Heart left ventricle (tissue), 16 donors: ENCODE data around the gene COMMD3. TPM values are rescaled to one million over a fixed set of nuclear protein-coding genes. Genes with fewer than 3 reads are reported as not detected.

Experiments used
- ATAC-seq, 4 donors: fragments of 200-7000 bp; cut with Tn5 transposase; one replicate each; pipeline ENCODE4 v1.9.1; 2020 to 2022; ENCODE audit warnings: moderate library complexity in 4 of 4, mild to moderate bottlenecking in 3 of 4, moderate number of reproducible peaks in 1 of 4
- DNase-seq, 5 donors: peaks; one replicate each; pipeline ENCODE4 v3.0.0-alpha.2; 2020
- H3K27ac ChIP-seq, 12 donors: fragments of 200-600 bp; sonication (generic) in 4 of 12; one replicate each; pipeline versions ENCODE4 v1.5.0 to v1.8.0; 2016 to 2022; ENCODE audit warnings: mild to moderate bottlenecking in 2 of 12
- H3K27me3 ChIP-seq, 9 donors: fragments of 200-600 bp; sonication (generic) in 2 of 9; one replicate each; pipeline versions ENCODE4 v1.5.1 to v1.8.0; 2016 to 2022; ENCODE audit warnings: mild to moderate bottlenecking in 3 of 9
- H3K36me3 ChIP-seq, 9 donors: fragments of 200-600 bp; sonication (generic) in 2 of 9; one replicate each; pipeline versions ENCODE4 v1.5.0 to v1.8.0; 2018 to 2022; ENCODE audit warnings: mild to moderate bottlenecking in 2 of 9
- H3K4me1 ChIP-seq, 12 donors: fragments of 200-600 bp; sonication (generic) in 4 of 12; one replicate each; pipeline versions ENCODE4 v1.5.0 to v1.8.0; 2016 to 2022; ENCODE audit warnings: mild to moderate bottlenecking in 3 of 12
- H3K4me3 ChIP-seq, 12 donors: fragments of 200-600 bp; sonication (generic) in 4 of 12; one replicate each; pipeline versions ENCODE4 v1.5.0 to v1.8.0; 2017 to 2022; ENCODE audit warnings: mild to moderate bottlenecking in 9 of 12, moderate library complexity in 4 of 12
- H3K9me3 ChIP-seq, 12 donors: fragments of 200-600 bp; sonication (generic) in 4 of 12; one replicate each; pipeline versions ENCODE4 v1.5.0 to v1.8.0; 2016 to 2022; ENCODE audit warnings: mild to moderate bottlenecking in 1 of 12
- CTCF ChIP-seq, 12 donors: fragments of 200-600 bp; sonication (generic) in 4 of 12; IDR thresholded peaks; one replicate each; pipeline versions ENCODE4 v1.5.0 to v1.8.0; 2018 to 2022; ENCODE audit warnings: antibody characterized with exemption in 12 of 12, mild to moderate bottlenecking in 5 of 12
- POLR2A ChIP-seq, 2 donors: fragments of 450-650 bp; IDR thresholded peaks; one replicate each; pipeline ENCODE4 v1.6.1; 2017; ENCODE audit warnings: antibody characterized with exemption in 2 of 2, mild to moderate bottlenecking in 2 of 2, moderate library complexity in 2 of 2
- WGBS, 4 donors: extraction: QIAGEN DNeasy Blood & Tissue Kit in 2 of 4; methylation state at CpG; one replicate each; pipeline versions ENCODE4 v1.1.5 to v1.1.7; 2013 to 2018; 5-methylcytosine and 5-hydroxymethylcytosine counted together
- intact Hi-C, 10 donors: fragments of 100-400 bp; cut with DNase I; formaldehyde crosslinking; loops; one replicate each; pipeline versions ENCODE4 v1.11.1 to v1.14.2; 2022
- polyA plus RNA-seq, 2 donors: library from polyadenylated mRNA; stranded (reverse); fragments of 200-250 nt; gene quantifications; one replicate each; pipeline ENCODE4 v1.2.3, GENCODE V29; 2013
- total RNA-seq, 9 donors: library from RNA; depleted of rRNA in 2 of 9; stranded (reverse); fragments of >200 nt in 2 of 9; fragmentation: NEBNext Ultra II Directional in 3 of 9; extraction: Animal tissue kit (Norgen Biotek cat#: 25700) in 3 of 9; gene quantifications; one replicate each; pipeline versions ENCODE4 v1.1.0 to v1.2.4, GENCODE V29; 2016 to 2023
- donor health status: ischemic (EF 13 %, LVEDD 7.1; RV severe dilation, severe dysfunction).
- donor health status: healthy with polysubstance abuse.
- donor health status: DM: no; HTN: yes; CAD: no.
- donor health status: DM: no; HTN: no; CAD: no.
- donor health status: ischemic (EF 25% LVEDD 6.9; RV normal size, moderate dysfunction).
- donor health status: ischemic (EF 25% LVEDD 5.7; RV mildly dilated, moderate dysfunction).
- donor health status: healthy.
- donor health status: DM: yes; HTN: yes; CAD: no.
- donor health status: ischemic (EF 35%, LVEDD 5.7; RV mildly dilated, moderate dysfunction).
- donor health status: nonischemic (EF 11% LVEDD 7.7; RV severe dilation, severe dysfunction).
- donor health status: DM: yes; HTN: yes; CAD: no.
- donor health status: PGD.
- donor health status: ischemic (EF 29% LVEDD 5.4; RV normal size, mild dysfunction).
- donor health status: nonischemic (EF 23%, LVEDD 6.1; RV moderate dilation, normal function).

The COMMD3 gene
- total and polyA plus RNA-seq, 11 donors: 44.4 to 88.5 (median 74.1) TPM

- 94 to 98% (median 97%) methylated on average over 4 of the region's 4 CpGs for WGBS, 4 donors
- Histone ChIP-seq H3K9me3 (peaks cover 0 to 6% (median 0%) of the 10 kb centered on the region in 12 donors), H3K4me1 (no peaks in the 10 kb centered on the region), H3K27ac (no peak overlapping the region), H3K27me3 (peaks cover 0 to 11% (median 0%) of the 10 kb centered on the region in 9 donors), H3K4me3 (no peak overlapping the region), H3K36me3 (no peaks in the 10 kb centered on the region)
- ATAC-seq (no peak), DNase-seq (no peak)
- TF ChIP-seq POLR2A (IDR thresholded peaks at IDR 0.05) (no peak), CTCF (IDR thresholded peaks at IDR 0.05) (no peak)
- intact Hi-C loops: no loop called here
Observed at GRCh38 chr10:22301193-22301592, 15.0 kb upstream of the COMMD3 start.

GRCh38 chr10:22303461-22303860 lies 12.7 kb upstream of the COMMD3 start:
- H3K9me3 ChIP-seq: peaks cover 0 to 6% (median 0%) of the 10 kb centered on the region in 12 donors
- H3K27me3 ChIP-seq: no peaks in the 10 kb centered on the region
- no peak for ATAC-seq
- DNase-seq: no peak
- TF ChIP-seq POLR2A (IDR thresholded peaks at IDR 0.05) (no peak), CTCF (IDR thresholded peaks at IDR 0.05) (no peak)
- no peak overlapping the region for H3K27ac ChIP-seq
- intact Hi-C loops: no loop called here
- no peaks in the 10 kb centered on the region for H3K4me1 ChIP-seq
- H3K36me3 ChIP-seq: no peaks in the 10 kb centered on the region
- 95 to 98% (median 96%) methylated on average over 3 of the region's 3 CpGs for WGBS, 4 donors
- no peak overlapping the region for H3K4me3 ChIP-seq

- Histone ChIP-seq H3K4me1 (no peaks in the 10 kb centered on the region), H3K27ac (no peak overlapping the region), H3K27me3 (no peaks in the 10 kb centered on the region), H3K9me3 (peaks cover 0 to 6% (median 0%) of the 10 kb centered on the region in 12 donors), H3K4me3 (no peak overlapping the region), H3K36me3 (no peaks in the 10 kb centered on the region)
- intact Hi-C loops: no loop called here
- 84 to 91% (median 89%) methylated on average over 2 of the region's 2 CpGs for WGBS, 4 donors
- DNase-seq (no peak), ATAC-seq (no peak)
- no peak for TF ChIP-seq CTCF (IDR thresholded peaks at IDR 0.05)
- no peak for TF ChIP-seq POLR2A (IDR thresholded peaks at IDR 0.05)
Observed at GRCh38 chr10:22305721-22306120, 10.5 kb upstream of the COMMD3 start.

- intact Hi-C loops: no loop called here
- Histone ChIP-seq H3K27ac (no peak overlapping the region), H3K36me3 (no peaks in the 10 kb centered on the region), H3K9me3 (peaks cover 0 to 6% (median 0%) of the 10 kb centered on the region in 12 donors), H3K4me1 (no peaks in the 10 kb centered on the region), H3K4me3 (no peak overlapping the region), H3K27me3 (no peaks in the 10 kb centered on the region)
- WGBS, 4 donors: 88 to 91% (median 89%) methylated on average over 2 of the region's 2 CpGs
- no peak for ATAC-seq
- no peak for TF ChIP-seq POLR2A (IDR thresholded peaks at IDR 0.05)
- TF ChIP-seq CTCF (IDR thresholded peaks at IDR 0.05): no peak
- DNase-seq: no peak
Observed at GRCh38 chr10:22308390-22308789, 7.8 kb upstream of the COMMD3 start.
